ENCODE measurements around the gene ATP1A3.

The ATP1A3 gene

GRCh38 chr19:41947091-41947490, 46.9 kb downstream of the ATP1A3 start:
- no peak for DNase-seq (ENCODE audit: low spot score)
- H3K4me1 ChIP-seq (ENCODE audit: insufficient read depth, poor library complexity, severe bottlenecking): no peaks in the 10 kb centered on the region
- ATAC-seq (ENCODE audit: low read depth): no peak

GRCh38 chr19:41945135-41945766, 48.8 kb downstream of the ATP1A3 start:
- Histone ChIP-seq H3K9me3 (ENCODE audit: severe bottlenecking) (no peaks in the 10 kb centered on the region), H3K27me3 (ENCODE audit: insufficient read depth, poor library complexity, severe bottlenecking) (no peaks in the 10 kb centered on the region), H3K27ac (ENCODE audit: poor library complexity, severe bottlenecking) (no peak overlapping the region), H3K4me1 (ENCODE audit: insufficient read depth, poor library complexity, severe bottlenecking) (no peaks in the 10 kb centered on the region), H3K4me3 (ENCODE audit: severe bottlenecking) (no peak overlapping the region), H3K36me3 (ENCODE audit: low read depth) (no peaks in the 10 kb centered on the region)
- no peak for TF ChIP-seq CTCF (IDR thresholded peaks at IDR 0.05; ENCODE audit: poor library complexity, severe bottlenecking)
- DNase-seq (ENCODE audit: low spot score) (no peak), ATAC-seq (ENCODE audit: low read depth) (no peak)

More at GRCh38 chr19:41947091-41947490, 46.9 kb downstream of the ATP1A3 start:
- no peak for TF ChIP-seq CTCF (IDR thresholded peaks at IDR 0.05; ENCODE audit: poor library complexity, severe bottlenecking)
- Histone ChIP-seq H3K27me3 (ENCODE audit: insufficient read depth, poor library complexity, severe bottlenecking) (no peaks in the 10 kb centered on the region), H3K36me3 (ENCODE audit: low read depth) (no peaks in the 10 kb centered on the region), H3K27ac (ENCODE audit: poor library complexity, severe bottlenecking) (no peak overlapping the region), H3K9me3 (ENCODE audit: severe bottlenecking) (no peaks in the 10 kb centered on the region), H3K4me3 (ENCODE audit: severe bottlenecking) (no peak overlapping the region)

GRCh38 chr19:41944336-41944735, 49.7 kb downstream of the ATP1A3 start:
- H3K36me3 ChIP-seq (ENCODE audit: low read depth): no peaks in the 10 kb centered on the region
- H3K9me3 ChIP-seq (ENCODE audit: severe bottlenecking): no peaks in the 10 kb centered on the region
- ATAC-seq (ENCODE audit: low read depth): no peak
- no peaks in the 10 kb centered on the region for H3K4me1 ChIP-seq (ENCODE audit: insufficient read depth, poor library complexity, severe bottlenecking)
- H3K4me3 ChIP-seq (ENCODE audit: severe bottlenecking): no peak overlapping the region
- TF ChIP-seq CTCF (IDR thresholded peaks at IDR 0.05; ENCODE audit: poor library complexity, severe bottlenecking): no peak
- no peak overlapping the region for H3K27ac ChIP-seq (ENCODE audit: poor library complexity, severe bottlenecking)
- no peak for DNase-seq (ENCODE audit: low spot score)
- no peaks in the 10 kb centered on the region for H3K27me3 ChIP-seq (ENCODE audit: insufficient read depth, poor library complexity, severe bottlenecking)

GRCh38 chr19:41941410-41942202, 52.4 kb downstream of the ATP1A3 start:
- no peak overlapping the region for H3K4me3 ChIP-seq (ENCODE audit: severe bottlenecking)
- no peaks in the 10 kb centered on the region for H3K27me3 ChIP-seq (ENCODE audit: insufficient read depth, poor library complexity, severe bottlenecking)
- ATAC-seq (ENCODE audit: low read depth) (no peak), DNase-seq (ENCODE audit: low spot score) (no peak)
- no peaks in the 10 kb centered on the region for H3K4me1 ChIP-seq (ENCODE audit: insufficient read depth, poor library complexity, severe bottlenecking)
- no peak overlapping the region for H3K27ac ChIP-seq (ENCODE audit: poor library complexity, severe bottlenecking)
- H3K36me3 ChIP-seq (ENCODE audit: low read depth): no peaks in the 10 kb centered on the region
- TF ChIP-seq CTCF (IDR thresholded peaks at IDR 0.05; ENCODE audit: poor library complexity, severe bottlenecking): no peak
- H3K9me3 ChIP-seq (ENCODE audit: severe bottlenecking): no peaks in the 10 kb centered on the region
